Activated T-helper 1 cell treated with anti-CD3 and anti-CD28 coated beads, Interleukin-12 subunit alpha, Interleukin-12 subunit beta, Interleukin-2, Interleukin-4 antibody, amounts not matched to agents 30 ng/mL and 10 ng/mL and 1 ng/mL, durations not matched to agents 14 hours and 24 hours and 36 hours (primary cell): ENCODE data around the gene MOSPD3. TPM values are rescaled to one million over a fixed set of nuclear protein-coding genes. Genes with fewer than 3 reads are reported as not detected.

Experiments used
- DNase-seq: peaks from one replicate; pipeline ENCODE4 v3.0.0; 2021; ENCODE audit warnings: low spot score
- H3K27ac Mint-ChIP-seq: one replicate; pipeline ENCODE4 v1.8.0; 2021; ENCODE audit warnings: mild to moderate bottlenecking, mixed read lengths
- H3K27me3 Mint-ChIP-seq: one replicate; pipeline ENCODE4 v1.8.0; 2022; ENCODE audit warnings: mild to moderate bottlenecking, moderate library complexity, mixed read lengths; ENCODE audit not compliant: insufficient read depth
- H3K36me3 Mint-ChIP-seq: one replicate; pipeline ENCODE4 v1.8.0; 2021; ENCODE audit warnings: low read depth, mixed read lengths
- H3K4me1 Mint-ChIP-seq: one replicate; pipeline ENCODE4 v1.8.0; 2021; ENCODE audit warnings: low read depth, mixed read lengths
- H3K4me3 Mint-ChIP-seq: one replicate; pipeline ENCODE4 v1.8.0; 2021; ENCODE audit warnings: mild to moderate bottlenecking, moderate library complexity, mixed read lengths
- H3K9me3 Mint-ChIP-seq: one replicate; pipeline ENCODE4 v1.8.0; 2021; ENCODE audit warnings: mixed read lengths
- intact Hi-C: fragments of 100-400 bp; cut with micrococcal nuclease; formaldehyde crosslinking; loops from one replicate; pipeline ENCODE4 v1.15.1; 2024
- total RNA-seq: library from RNA; stranded (reverse); gene quantifications from 2 replicates; pipeline ENCODE4 v1.2.3, GENCODE V29; 2022

MOSPD3 gene
- total RNA-seq, 1 donor from 2014 or later, result 11.5 TPM

DNA sequence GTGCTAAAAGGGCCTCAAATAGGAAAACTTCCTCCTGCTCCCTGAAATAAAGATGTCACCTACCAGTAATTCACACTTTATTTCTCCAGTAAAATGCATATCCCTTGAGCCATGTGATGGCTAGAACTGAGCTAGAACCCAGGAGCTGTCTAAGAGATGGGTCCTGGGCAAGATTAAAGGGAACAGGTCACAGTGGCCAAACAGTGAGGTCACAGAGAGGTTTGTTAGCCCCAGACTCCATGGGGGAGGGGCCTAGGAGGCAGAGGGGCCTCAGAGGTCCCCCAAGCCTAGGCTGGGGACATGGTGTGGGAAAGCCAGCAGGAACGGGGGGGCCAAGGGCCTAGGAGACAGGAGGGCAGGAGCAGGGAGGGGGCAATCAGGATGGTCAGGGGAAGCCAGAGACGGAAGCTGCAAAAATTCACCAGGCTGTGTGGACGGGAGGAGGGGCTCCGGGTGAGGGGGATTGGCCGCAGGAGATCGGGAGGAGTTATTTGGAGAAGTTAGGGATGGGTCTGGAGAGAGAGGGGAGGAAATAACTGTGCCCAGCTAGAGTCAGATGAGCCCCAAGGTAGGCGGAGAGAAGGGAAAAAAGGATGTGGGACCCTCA lies 22.9 kb upstream of the MOSPD3 start:
- H3K27ac Mint-ChIP-seq, result no peak overlapping the region
- H3K27me3 Mint-ChIP-seq, result peaks cover 3% of the 10 kb centered on the region
- peaks cover 2% of the 10 kb centered on the region for H3K36me3 Mint-ChIP-seq
- peaks cover 10% of the 10 kb centered on the region for H3K4me1 Mint-ChIP-seq
- no peak for DNase-seq
- intact Hi-C loops, result no loop called here
- H3K9me3 Mint-ChIP-seq, result no peaks in the 10 kb centered on the region
- H3K4me3 Mint-ChIP-seq, result no peak overlapping the region

DNA sequence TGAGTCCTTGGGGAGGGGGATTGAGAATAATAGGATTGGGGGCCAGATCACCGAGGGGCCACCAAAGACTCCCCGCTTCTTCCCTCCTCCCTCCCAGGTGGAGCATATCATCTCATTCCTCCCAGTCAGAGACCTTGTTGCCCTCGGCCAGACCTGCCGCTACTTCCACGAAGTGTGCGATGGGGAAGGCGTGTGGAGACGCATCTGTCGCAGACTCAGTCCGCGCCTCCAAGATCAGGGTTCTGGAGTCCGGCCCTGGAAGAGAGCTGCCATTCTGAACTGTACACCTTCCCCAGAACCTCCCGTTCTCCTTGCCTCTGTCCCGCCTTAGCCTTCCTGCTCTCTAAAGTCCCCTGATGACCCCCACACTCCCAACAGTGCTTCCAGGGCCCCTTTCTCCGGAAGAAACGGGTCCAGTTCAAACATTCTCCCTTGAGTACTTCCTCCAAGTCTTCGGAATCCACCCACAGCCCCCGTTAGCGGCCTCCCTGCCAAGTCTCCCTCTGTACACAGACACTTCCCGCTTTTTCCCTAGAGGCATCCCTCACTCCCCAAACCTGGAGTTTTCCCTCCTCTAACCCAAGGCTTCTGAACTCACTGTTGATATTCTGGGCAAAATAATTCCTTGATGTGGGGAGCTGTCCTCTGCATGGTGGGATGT lies 22.1 kb upstream of the MOSPD3 start:
- H3K36me3 Mint-ChIP-seq, result peaks cover 2% of the 10 kb centered on the region
- H3K4me3 Mint-ChIP-seq, result no peak overlapping the region
- peaks cover 2% of the 10 kb centered on the region for H3K4me1 Mint-ChIP-seq
- no peak overlapping the region for H3K27ac Mint-ChIP-seq
- no peak for DNase-seq
- peaks cover 3% of the 10 kb centered on the region for H3K27me3 Mint-ChIP-seq
- no peaks in the 10 kb centered on the region for H3K9me3 Mint-ChIP-seq
- intact Hi-C loops, result no loop called here

GRCh38 chr7:100591596-100591995 lies 20.7 kb upstream of the MOSPD3 start:
- Mint-ChIP-seq H3K4me3 (no peak overlapping the region), H3K36me3 (no peaks in the 10 kb centered on the region), H3K4me1 (no peaks in the 10 kb centered on the region), H3K27ac (no peak overlapping the region), H3K9me3 (no peaks in the 10 kb centered on the region), H3K27me3 (peaks cover 3% of the 10 kb centered on the region)
- intact Hi-C loops, result no loop called here
- no peak for DNase-seq

DNA sequence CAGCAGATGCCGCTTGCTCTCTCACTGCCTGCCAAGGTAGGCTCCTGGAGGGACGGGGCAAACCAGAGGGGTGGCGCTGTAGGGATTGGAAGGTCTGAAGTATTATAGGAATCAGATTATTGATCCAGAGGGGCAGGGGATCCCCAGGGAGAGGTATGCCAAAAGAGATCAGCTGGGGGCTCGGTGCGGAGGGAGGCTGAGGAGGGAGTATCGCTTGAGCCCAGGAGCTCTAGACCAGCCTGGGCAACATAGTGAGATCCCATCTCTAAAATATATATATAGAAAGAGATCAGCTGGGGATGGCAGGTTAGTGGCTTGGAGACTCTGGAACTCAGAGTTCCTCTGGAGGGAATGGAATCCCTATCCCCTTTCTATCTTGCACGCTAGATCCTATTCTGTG lies 17.2 kb upstream of the MOSPD3 start:
- H3K9me3 Mint-ChIP-seq, result no peaks in the 10 kb centered on the region
- intact Hi-C loops, result no loop called here
- H3K4me3 Mint-ChIP-seq, result no peak overlapping the region

DNA sequence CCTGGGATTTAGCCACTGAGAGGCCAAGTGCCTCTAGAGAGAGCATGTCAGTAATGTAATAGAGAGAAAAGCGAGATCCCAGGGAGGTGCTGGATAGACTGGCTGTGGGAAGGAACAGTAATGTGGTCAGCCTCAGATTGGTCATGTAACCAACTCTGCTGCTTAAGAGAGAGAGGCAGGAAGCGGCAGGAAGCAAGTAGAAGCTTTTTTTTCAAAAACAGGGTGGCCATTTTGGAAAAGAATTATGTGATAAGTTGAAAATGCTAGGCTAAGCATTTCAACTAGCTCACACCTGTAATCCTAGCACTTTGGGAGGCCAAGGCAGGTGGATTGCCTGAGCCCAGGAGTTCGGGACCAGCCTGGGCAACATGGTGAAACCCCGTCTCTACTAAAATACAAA lies 13.9 kb upstream of the MOSPD3 start:
- no peak for DNase-seq
- no peaks in the 10 kb centered on the region for H3K9me3 Mint-ChIP-seq
- peak overlapping the region; percentile 16 for H3K27ac Mint-ChIP-seq
- no peak overlapping the region for H3K4me3 Mint-ChIP-seq
- no peaks in the 10 kb centered on the region for H3K36me3 Mint-ChIP-seq
- peaks cover 2% of the 10 kb centered on the region for H3K27me3 Mint-ChIP-seq
- peaks cover 6% of the 10 kb centered on the region for H3K4me1 Mint-ChIP-seq
- intact Hi-C loops, result no loop called here

More for the DNA sequence above, 17.2 kb upstream of the MOSPD3 start:
- H3K4me1 Mint-ChIP-seq, result peaks cover 6% of the 10 kb centered on the region
- DNase-seq, result no peak
- no peak overlapping the region for H3K27ac Mint-ChIP-seq
- no peaks in the 10 kb centered on the region for H3K36me3 Mint-ChIP-seq
- peaks cover 2% of the 10 kb centered on the region for H3K27me3 Mint-ChIP-seq

- no peak for DNase-seq
- intact Hi-C loops, result no loop called here
- Mint-ChIP-seq H3K27ac (no peak overlapping the region), H3K4me3 (no peak overlapping the region), H3K9me3 (no peaks in the 10 kb centered on the region), H3K4me1 (peaks cover 15% of the 10 kb centered on the region), H3K36me3 (no peaks in the 10 kb centered on the region), H3K27me3 (peaks cover 2% of the 10 kb centered on the region)
Observed at GRCh38 chr7:100599911-100600729, 12.2 kb upstream of the MOSPD3 start.

DNA sequence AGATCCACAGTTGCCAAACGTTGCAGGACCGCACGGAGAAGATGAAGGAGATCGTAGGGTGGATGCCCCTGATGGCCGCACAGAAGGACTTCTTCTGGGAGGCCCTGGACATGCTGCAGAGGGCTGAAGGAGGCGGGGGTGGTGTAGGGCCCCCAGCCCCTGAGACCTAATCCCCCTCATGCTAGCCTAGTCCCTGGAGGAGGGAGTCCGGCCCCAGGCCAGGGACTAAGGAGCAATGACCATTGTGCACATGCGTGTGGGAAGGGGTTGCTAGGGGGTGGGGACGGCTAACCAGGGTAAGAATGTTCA lies 11.7 kb upstream of the MOSPD3 start:
- Mint-ChIP-seq H3K27me3 (peaks cover 3% of the 10 kb centered on the region), H3K36me3 (no peaks in the 10 kb centered on the region), H3K27ac (no peak overlapping the region), H3K4me3 (no peak overlapping the region), H3K4me1 (peaks cover 21% of the 10 kb centered on the region), H3K9me3 (no peaks in the 10 kb centered on the region)
- intact Hi-C loops, result no loop called here
- DNase-seq, result no peak

DNA sequence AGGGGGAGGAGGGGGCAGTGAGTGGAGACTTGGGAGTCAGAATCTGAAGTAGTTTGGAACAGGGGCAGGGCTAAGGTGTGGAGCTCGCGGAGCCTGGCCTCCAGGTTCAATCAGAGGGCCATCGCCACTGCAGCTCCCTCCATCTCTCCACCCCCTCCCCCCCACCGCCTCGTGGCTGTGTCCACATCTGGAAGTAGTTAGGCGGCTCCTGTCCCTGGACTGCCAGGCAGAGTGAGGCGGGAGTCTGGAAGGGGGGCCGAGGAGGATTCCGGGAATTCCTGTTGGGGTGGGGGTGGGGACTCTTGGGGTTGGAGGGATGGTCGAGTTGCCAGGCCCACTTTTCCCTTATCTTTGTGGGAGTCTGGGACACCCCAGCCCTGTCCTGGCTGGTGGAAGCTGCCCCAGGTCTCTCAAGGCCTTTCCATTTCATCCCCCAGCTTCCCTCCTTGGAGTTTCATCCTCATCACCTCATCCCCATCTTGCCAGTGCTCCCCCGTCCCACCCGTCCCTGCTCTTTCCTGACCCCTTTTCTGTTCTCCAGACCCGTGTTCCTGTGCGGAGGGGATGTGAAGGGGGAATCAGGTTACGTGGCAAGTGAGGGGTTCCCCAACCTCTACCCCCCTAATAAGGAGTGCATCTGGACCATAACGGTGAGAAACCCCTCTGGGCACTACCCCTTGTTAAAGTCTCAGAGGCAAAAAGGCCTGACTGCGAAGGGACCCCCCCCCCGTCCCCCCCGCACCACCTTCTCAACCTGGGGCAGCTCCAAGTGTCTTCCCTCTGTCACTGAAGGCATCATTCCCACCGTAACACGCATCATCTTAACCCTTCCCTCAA lies 9.2 kb upstream of the MOSPD3 start:
- no peak for DNase-seq
- intact Hi-C loops, result no loop called here
- Mint-ChIP-seq H3K4me3 (peak overlapping the region; percentile 81), H3K27ac (no peak overlapping the region), H3K27me3 (peaks cover 12% of the 10 kb centered on the region), H3K9me3 (no peaks in the 10 kb centered on the region), H3K4me1 (peaks cover 20% of the 10 kb centered on the region), H3K36me3 (no peaks in the 10 kb centered on the region)

GRCh38 chr7:100603726-100604027 lies 8.7 kb upstream of the MOSPD3 start:
- intact Hi-C loops, result loop anchor here (1.0 to 2.0 kb wide), 7 partner anchors 9 to 249 kb away; partner anchors contain the start of genes AGFG2, FBXO24, GNB2 and LRCH4

GRCh38 chr7:100604028-100604975 lies 8.0 kb upstream of the MOSPD3 start:
- H3K36me3 Mint-ChIP-seq, result no peaks in the 10 kb centered on the region
- peaks cover 13% of the 10 kb centered on the region for H3K27me3 Mint-ChIP-seq
- peak; percentile 61 for DNase-seq
- peak overlapping the region; percentile 81 for H3K4me3 Mint-ChIP-seq
- H3K27ac Mint-ChIP-seq, result peak overlapping the region; percentile 84
- peaks cover 15% of the 10 kb centered on the region for H3K4me1 Mint-ChIP-seq
- intact Hi-C loops, result loop anchor here (1.0 to 2.0 kb wide), 7 partner anchors 8 to 248 kb away; partner anchors contain the start of genes AGFG2, FBXO24, GNB2 and LRCH4
- H3K9me3 Mint-ChIP-seq, result no peaks in the 10 kb centered on the region

More at GRCh38 chr7:100603726-100604027, 8.7 kb upstream of the MOSPD3 start:
- Mint-ChIP-seq H3K9me3 (no peaks in the 10 kb centered on the region), H3K36me3 (no peaks in the 10 kb centered on the region), H3K4me3 (peak overlapping the region; percentile 81), H3K27ac (peak overlapping the region; percentile 84), H3K27me3 (peaks cover 12% of the 10 kb centered on the region), H3K4me1 (peaks cover 15% of the 10 kb centered on the region)
- DNase-seq, result no peak

DNA sequence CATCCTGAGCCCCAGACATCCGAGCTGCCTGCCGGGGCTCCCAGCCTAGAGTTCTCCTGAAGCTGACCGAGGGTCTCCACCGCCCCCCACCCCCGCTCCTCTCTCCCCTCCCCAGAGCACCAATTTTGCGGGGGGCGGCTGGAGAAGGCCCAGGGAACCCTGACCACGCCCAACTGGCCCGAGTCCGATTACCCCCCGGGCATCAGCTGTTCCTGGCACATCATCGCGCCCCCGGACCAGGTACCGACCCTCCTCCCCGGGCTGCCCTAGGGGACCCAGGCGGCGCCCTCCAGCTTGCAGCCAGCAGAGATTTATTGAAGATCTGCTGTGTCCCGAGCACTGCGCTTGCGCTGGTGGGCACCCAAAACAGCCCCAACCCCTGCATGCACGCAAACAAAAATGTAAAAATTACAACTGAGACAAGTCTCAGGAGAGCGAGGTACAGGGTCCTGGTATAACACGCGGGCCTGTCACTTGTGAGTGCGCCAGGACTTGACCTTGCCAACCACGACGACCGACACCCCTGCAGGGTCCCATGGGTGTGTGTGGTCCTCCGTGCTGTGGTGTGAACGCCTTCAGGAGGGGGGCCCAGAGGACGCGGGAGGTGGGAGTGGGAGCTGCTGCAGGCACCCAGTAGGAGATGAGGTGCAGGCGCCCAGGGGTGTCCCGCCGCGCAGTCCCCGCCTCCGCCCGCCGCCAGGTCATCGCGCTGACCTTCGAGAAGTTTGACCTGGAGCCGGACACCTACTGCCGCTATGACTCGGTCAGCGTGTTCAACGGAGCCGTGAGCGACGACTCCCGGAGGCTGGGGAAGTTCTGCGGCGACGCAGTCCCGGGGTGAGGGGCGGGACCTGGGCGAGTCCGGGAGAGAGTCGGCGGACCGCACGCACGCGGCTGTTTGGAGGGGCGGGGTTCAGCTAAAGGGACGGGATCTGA lies 7.1 kb upstream of the MOSPD3 start:
- intact Hi-C loops, result loop anchor here (1.0 to 2.0 kb wide), 7 partner anchors 7 to 248 kb away; partner anchors contain the start of genes AGFG2, FBXO24, GNB2 and LRCH4
- peaks cover 15% of the 10 kb centered on the region for H3K4me1 Mint-ChIP-seq
- H3K27me3 Mint-ChIP-seq, result peaks cover 19% of the 10 kb centered on the region
- H3K27ac Mint-ChIP-seq, result peak overlapping the region; percentile 55
- peak overlapping the region; percentile 73 for H3K4me3 Mint-ChIP-seq
- no peaks in the 10 kb centered on the region for H3K9me3 Mint-ChIP-seq
- DNase-seq, result peak; percentile 43
- H3K36me3 Mint-ChIP-seq, result no peaks in the 10 kb centered on the region
